Tibial nerve (tissue), 4 donors: Measurements from ENCODE around the gene PLPPR3. TPM values are rescaled to one million over a fixed set of nuclear protein-coding genes. Genes with fewer than 3 reads are reported as not detected.

ENCODE experiments used
- DNase-seq, 2 donors: peaks; one replicate each; pipeline ENCODE4 v3.0.0-alpha.2; 2019; ENCODE audit warnings: low spot score in 2 of 2
- H3K27ac ChIP-seq, 4 donors: fragments of 200-600 bp; sonication (generic) in 3 of 4; one replicate each; pipeline ENCODE4 v1.5.1; 2017 to 2019; ENCODE audit warnings: mild to moderate bottlenecking in 1 of 4
- H3K27me3 ChIP-seq, 2 donors: fragments of 200-600 bp; sonication (generic) in 1 of 2; one replicate each; pipeline versions ENCODE4 v1.5.1 to v1.6.0; 2017 to 2019
- H3K36me3 ChIP-seq, 3 donors: fragments of 200-600 bp; sonication (generic); one replicate each; pipeline ENCODE4 v1.5.1; 2018 to 2019
- H3K4me1 ChIP-seq, 4 donors: fragments of 200-600 bp; sonication (generic) in 3 of 4; one replicate each; pipeline ENCODE4 v1.5.1; 2017 to 2019
- H3K4me3 ChIP-seq, 4 donors: fragments of 200-600 bp; sonication (generic) in 3 of 4; one replicate each; pipeline ENCODE4 v1.5.1; 2017 to 2019; ENCODE audit warnings: mild to moderate bottlenecking in 1 of 4, moderate library complexity in 1 of 4
- H3K9me3 ChIP-seq, 4 donors: fragments of 200-600 bp; sonication (generic) in 3 of 4; one replicate each; pipeline ENCODE4 v1.5.1; 2017 to 2019
- CTCF ChIP-seq, 5 experiments: fragments of 200-600 bp in 3 of 5; fragments of 450-650 bp in 2 of 5; sonication (generic) in 3 of 5; IDR thresholded peaks; one replicate each; pipeline ENCODE4 v1.5.1; 2016 to 2019; ENCODE audit warnings: antibody characterized with exemption in 5 of 5, mild to moderate bottlenecking in 3 of 5, moderate library complexity in 2 of 5
- EP300 ChIP-seq, 2 donors: sonication (generic); formaldehyde crosslinking; IDR thresholded peaks; one replicate each; pipeline ENCODE4 v1.6.1; 2017; ENCODE audit warnings: antibody characterized with exemption in 2 of 2, mild to moderate bottlenecking in 1 of 2
- POLR2A ChIP-seq, 2 donors: fragments of 450-650 bp; IDR thresholded peaks; one replicate each; pipeline ENCODE4 v1.6.1; 2017; ENCODE audit warnings: antibody characterized with exemption in 2 of 2, mild to moderate bottlenecking in 2 of 2, moderate library complexity in 2 of 2
- WGBS, 2 donors: methylation state at CpG; one replicate each; pipeline ENCODE4 v1.1.5; 2018; 5-methylcytosine and 5-hydroxymethylcytosine counted together
- small RNA-seq: library from RNA; depleted of rRNA; stranded (forward); fragments of <200 nt; gene quantifications from one replicate; pipeline ENCODE3, GENCODE V24; 2016
- total RNA-seq, 4 donors: library from RNA; depleted of rRNA; stranded (reverse); fragments of >200 nt; gene quantifications; one replicate each; pipeline ENCODE4 v1.1.0, GENCODE V29; 2016

Gene PLPPR3
- total RNA-seq, 4 donors from 2014 or later, result not detected

GRCh38 chr19:765179-765738 lies 56.5 kb downstream of the PLPPR3 start:
- WGBS, 2 donors, result 72 to 81% methylated on average over 7 of the region's 7 CpGs
- H3K27me3 ChIP-seq, result no peaks in the 10 kb centered on the region
- H3K9me3 ChIP-seq, result no peaks in the 10 kb centered on the region
- H3K27ac ChIP-seq, result no peak overlapping the region
- no peak for TF ChIP-seq POLR2A (IDR thresholded peaks at IDR 0.05)
- no peak for TF ChIP-seq EP300 (IDR thresholded peaks at IDR 0.05)
- no peak for TF ChIP-seq CTCF (IDR thresholded peaks at IDR 0.05)
- DNase-seq, result no peak
- no peaks in the 10 kb centered on the region for H3K36me3 ChIP-seq
- H3K4me3 ChIP-seq, result no peak overlapping the region
- H3K4me1 ChIP-seq, result peaks cover 0 to 5% (median 0%) of the 10 kb centered on the region in 4 donors

GRCh38 chr19:764301-764700 lies 57.5 kb downstream of the PLPPR3 start:
- TF ChIP-seq EP300 (IDR thresholded peaks at IDR 0.05), result no peak
- TF ChIP-seq POLR2A (IDR thresholded peaks at IDR 0.05), result no peak
- no peak for TF ChIP-seq CTCF (IDR thresholded peaks at IDR 0.05)
- Histone ChIP-seq H3K4me1 (no peaks in the 10 kb centered on the region), H3K9me3 (no peaks in the 10 kb centered on the region), H3K27ac (no peak overlapping the region), H3K27me3 (no peaks in the 10 kb centered on the region), H3K4me3 (no peak overlapping the region), H3K36me3 (no peaks in the 10 kb centered on the region)
- DNase-seq, result no peak
- WGBS, 2 donors, result 88 to 93% methylated on average over 12 of the region's 12 CpGs

GRCh38 chr19:763869-764268 lies 57.9 kb downstream of the PLPPR3 start:
- H3K9me3 ChIP-seq, result peaks cover 0 to 2% (median 0%) of the 10 kb centered on the region in 4 donors
- 93 to 96% methylated on average over 5 of the region's 6 CpGs for WGBS, 2 donors
- H3K27ac ChIP-seq, result no peak overlapping the region
- no peak for DNase-seq
- H3K36me3 ChIP-seq, result no peaks in the 10 kb centered on the region
- no peaks in the 10 kb centered on the region for H3K4me1 ChIP-seq
- no peak overlapping the region for H3K4me3 ChIP-seq
- H3K27me3 ChIP-seq, result no peaks in the 10 kb centered on the region
- TF ChIP-seq EP300 (IDR thresholded peaks at IDR 0.05), result no peak
- TF ChIP-seq CTCF (IDR thresholded peaks at IDR 0.05), result no peak
- TF ChIP-seq POLR2A (IDR thresholded peaks at IDR 0.05), result no peak

- WGBS, 2 donors, result 92 to 96% methylated on average over 10 of the region's 10 CpGs
- Histone ChIP-seq H3K27me3 (no peaks in the 10 kb centered on the region), H3K9me3 (peaks cover 0 to 9% (median 0%) of the 10 kb centered on the region in 4 donors), H3K4me3 (no peak overlapping the region), H3K27ac (no peak overlapping the region), H3K36me3 (no peaks in the 10 kb centered on the region), H3K4me1 (no peaks in the 10 kb centered on the region)
- TF ChIP-seq EP300 (IDR thresholded peaks at IDR 0.05), result no peak
- TF ChIP-seq POLR2A (IDR thresholded peaks at IDR 0.05), result no peak
- TF ChIP-seq CTCF (IDR thresholded peaks at IDR 0.05), result no peak
- no peak for DNase-seq
These were observed 58.6 kb downstream of the PLPPR3 start for GRCh38 chr19:763181-763580.

Small RNA genes lying within 50 kb of the gene (small RNA-seq; reads per million reads assigned to genes)
- gene MIR3187, result not detected

Other genes with a start within 250 kb of the PLPPR3 start
- 100 to 1,000 TPM; 303 to 400 (median 324) TPM for gene BSG, start 249.4 kb downstream of the PLPPR3 start, total RNA-seq
- under 1 TPM in 1 of 4 donors, not detected in 3; 0.59 TPM for gene HCN2, start 232.1 kb downstream of the PLPPR3 start, total RNA-seq
- 10 to 100 TPM; 28.2 to 73.5 (median 51.5) TPM for gene POLRMT, start 188.4 kb downstream of the PLPPR3 start, total RNA-seq
- gene FGF22, start 182.1 kb downstream of the PLPPR3 start, total RNA-seq, result 1 to 10 TPM in 3 of 4 donors, under 1 TPM in 1; 0.30 to 9.0 (median 3.4) TPM
- 10 to 100 TPM; 38.0 to 90.9 (median 55.3) TPM for gene RNF126, start 158.7 kb downstream of the PLPPR3 start, total RNA-seq
- 100 to 1,000 TPM; 582 to 977 (median 642) TPM for gene FSTL3, start 145.6 kb downstream of the PLPPR3 start, total RNA-seq
- not detected for gene PRSS57, start 126.5 kb downstream of the PLPPR3 start, total RNA-seq
- 100 to 1,000 TPM in 1 of 4 donors, 10 to 100 TPM in 3; 65.7 to 101 (median 98.0) TPM for gene PALM, start 113.0 kb downstream of the PLPPR3 start, total RNA-seq
- gene MISP, start 70.8 kb downstream of the PLPPR3 start, total RNA-seq, result under 1 TPM in 2 of 4 donors, not detected in 2; 0.20 to 0.30 TPM
- 100 to 1,000 TPM; 118 to 205 (median 141) TPM for gene PTBP1, start 24.5 kb downstream of the PLPPR3 start, total RNA-seq
- under 1 TPM in 1 of 4 donors, not detected in 3; 0.42 TPM for gene AZU1, start 5.9 kb upstream of the PLPPR3 start, total RNA-seq
- not detected for gene PRTN3, start 19.0 kb upstream of the PLPPR3 start, total RNA-seq
- 10 to 100 TPM in 1 of 4 donors, 1 to 10 TPM in 2, under 1 TPM in 1; 0.66 to 12.6 (median 4.2) TPM for gene ELANE, start 30.3 kb upstream of the PLPPR3 start, total RNA-seq
- gene CFD, start 37.7 kb upstream of the PLPPR3 start, total RNA-seq, result 1,000 to 10,000 TPM; 1,040 to 7,538 (median 2,843) TPM
- 10 to 100 TPM; 49.6 to 67.5 (median 53.9) TPM for gene MED16, start 71.2 kb upstream of the PLPPR3 start, total RNA-seq
- not detected for gene RNU6-9, start 71.5 kb upstream of the PLPPR3 start, total RNA-seq
- 10 to 100 TPM; 30.2 to 47.7 (median 37.6) TPM for gene R3HDM4, start 91.3 kb upstream of the PLPPR3 start, total RNA-seq
- not detected for gene KISS1R, start 95.4 kb upstream of the PLPPR3 start, total RNA-seq
- gene ARID3A, start 104.1 kb upstream of the PLPPR3 start, total RNA-seq, result 10 to 100 TPM in 3 of 4 donors, 1 to 10 TPM in 1; 8.1 to 15.3 (median 12.5) TPM
- 10 to 100 TPM; 23.3 to 90.6 (median 52.8) TPM for gene WDR18, start 162.4 kb upstream of the PLPPR3 start, total RNA-seq
- gene GRIN3B, start 178.5 kb upstream of the PLPPR3 start, total RNA-seq, result 1 to 10 TPM in 1 of 4 donors, not detected in 3; 2.4 TPM
- 100 to 1,000 TPM; 229 to 459 (median 325) TPM for gene TMEM259, start 199.2 kb upstream of the PLPPR3 start, total RNA-seq
- gene RNU6-2, start 199.6 kb upstream of the PLPPR3 start, total RNA-seq, result not detected
- 100 to 1,000 TPM in 1 of 4 donors, 10 to 100 TPM in 3; 69.9 to 122 (median 79.4) TPM for gene CNN2, start 204.7 kb upstream of the PLPPR3 start, total RNA-seq
- gene ABCA7, start 218.2 kb upstream of the PLPPR3 start, total RNA-seq, result 10 to 100 TPM in 3 of 4 donors, 1 to 10 TPM in 1; 9.6 to 25.8 (median 13.7) TPM
- gene ARHGAP45, start 245.2 kb upstream of the PLPPR3 start, total RNA-seq, result 10 to 100 TPM; 28.4 to 66.9 (median 38.6) TPM